Osteocyte (in vitro differentiated cells): Measurements from ENCODE around the gene IL7R. TPM values are rescaled to one million over a fixed set of nuclear protein-coding genes. Genes with fewer than 3 reads are reported as not detected.

Experiments used
- DNase-seq: peaks from one replicate; pipeline ENCODE4 v3.0.0; 2021; ENCODE audit warnings: mixed read lengths; ENCODE audit not compliant: unreplicated experiment; ENCODE audit errors: extremely low spot score
- H3K27ac Mint-ChIP-seq: one replicate; pipeline ENCODE4 v1.8.0; 2021; ENCODE audit warnings: mild to moderate bottlenecking, mixed read lengths; ENCODE audit not compliant: unreplicated experiment
- H3K27me3 Mint-ChIP-seq: one replicate; pipeline ENCODE4 v1.8.0; 2021; ENCODE audit warnings: mixed read lengths; ENCODE audit not compliant: unreplicated experiment
- H3K36me3 Mint-ChIP-seq: one replicate; pipeline ENCODE4 v1.8.0; 2021; ENCODE audit warnings: mixed read lengths; ENCODE audit not compliant: unreplicated experiment
- H3K4me1 Mint-ChIP-seq: one replicate; pipeline ENCODE4 v1.8.0; 2021; ENCODE audit warnings: mixed read lengths; ENCODE audit not compliant: unreplicated experiment
- H3K4me3 Mint-ChIP-seq: one replicate; pipeline ENCODE4 v1.8.0; 2021; ENCODE audit warnings: mild to moderate bottlenecking, moderate library complexity, mixed read lengths; ENCODE audit not compliant: unreplicated experiment
- H3K9me3 Mint-ChIP-seq: one replicate; pipeline ENCODE4 v1.8.0; 2021; ENCODE audit warnings: mixed read lengths; ENCODE audit not compliant: unreplicated experiment
- total RNA-seq: library from RNA; stranded (reverse); gene quantifications from 2 replicates; pipeline ENCODE4 v1.2.1, GENCODE V29; 2021
- TF ChIP-seq, protein P1 (sequence below): fragments of 200-600 bp; sonication (generic); IDR thresholded peaks from 2 replicates; pipeline ENCODE4 v1.5.0; 2021; ENCODE audit warnings: antibody characterized with exemption, mild to moderate bottlenecking, moderate library complexity

IL7R gene
- total RNA-seq, 1 donor from 2014 or later, result 0.43 TPM

DNA sequence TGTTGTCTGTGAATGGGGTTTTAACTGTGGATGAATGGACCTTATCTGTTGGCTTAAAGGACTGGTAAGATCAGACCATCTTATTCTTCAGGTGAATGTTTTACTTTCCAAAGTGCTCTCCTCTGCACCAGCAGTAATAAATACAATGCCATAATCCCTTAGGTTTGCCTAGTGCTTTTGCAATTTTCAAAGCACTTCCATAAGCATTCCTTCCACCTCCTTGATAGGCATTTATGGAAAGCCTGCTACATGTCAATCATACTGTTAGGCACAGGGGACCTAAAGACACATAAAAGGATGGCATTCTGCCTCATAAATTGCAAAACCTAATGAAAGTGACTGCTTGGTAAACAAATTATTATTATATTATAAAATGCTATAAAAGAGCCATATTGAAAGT is 21.4 kb downstream of the IL7R start:
- H3K36me3 Mint-ChIP-seq, result no peaks in the 10 kb centered on the region
- H3K4me3 Mint-ChIP-seq, result no peak overlapping the region
- H3K4me1 Mint-ChIP-seq, result peaks cover 15% of the 10 kb centered on the region
- H3K27ac Mint-ChIP-seq, result no peak overlapping the region
- no peak for DNase-seq
- H3K27me3 Mint-ChIP-seq, result no peaks in the 10 kb centered on the region
- TF ChIP-seq, protein P1, sequence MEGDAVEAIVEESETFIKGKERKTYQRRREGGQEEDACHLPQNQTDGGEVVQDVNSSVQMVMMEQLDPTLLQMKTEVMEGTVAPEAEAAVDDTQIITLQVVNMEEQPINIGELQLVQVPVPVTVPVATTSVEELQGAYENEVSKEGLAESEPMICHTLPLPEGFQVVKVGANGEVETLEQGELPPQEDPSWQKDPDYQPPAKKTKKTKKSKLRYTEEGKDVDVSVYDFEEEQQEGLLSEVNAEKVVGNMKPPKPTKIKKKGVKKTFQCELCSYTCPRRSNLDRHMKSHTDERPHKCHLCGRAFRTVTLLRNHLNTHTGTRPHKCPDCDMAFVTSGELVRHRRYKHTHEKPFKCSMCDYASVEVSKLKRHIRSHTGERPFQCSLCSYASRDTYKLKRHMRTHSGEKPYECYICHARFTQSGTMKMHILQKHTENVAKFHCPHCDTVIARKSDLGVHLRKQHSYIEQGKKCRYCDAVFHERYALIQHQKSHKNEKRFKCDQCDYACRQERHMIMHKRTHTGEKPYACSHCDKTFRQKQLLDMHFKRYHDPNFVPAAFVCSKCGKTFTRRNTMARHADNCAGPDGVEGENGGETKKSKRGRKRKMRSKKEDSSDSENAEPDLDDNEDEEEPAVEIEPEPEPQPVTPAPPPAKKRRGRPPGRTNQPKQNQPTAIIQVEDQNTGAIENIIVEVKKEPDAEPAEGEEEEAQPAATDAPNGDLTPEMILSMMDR, result no peak
- no peaks in the 10 kb centered on the region for H3K9me3 Mint-ChIP-seq

DNA sequence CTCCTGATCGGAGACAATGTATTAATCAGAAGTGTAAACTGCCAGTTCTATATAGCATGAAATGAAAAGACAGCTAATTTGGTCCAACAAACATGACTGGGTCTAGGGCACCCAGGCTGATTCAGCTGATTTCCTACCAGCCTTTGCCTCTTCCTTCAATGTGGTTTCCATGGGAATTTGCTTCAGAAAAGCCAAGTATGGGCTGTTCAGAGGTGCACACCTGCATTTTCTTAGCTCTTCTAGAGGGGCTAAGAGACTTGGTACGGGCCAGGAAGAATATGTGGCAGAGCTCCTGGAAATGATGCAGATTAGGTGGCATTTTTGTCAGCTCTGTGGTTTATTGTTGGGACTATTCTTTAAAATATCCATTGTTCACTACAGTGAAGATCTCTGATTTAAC is 22.4 kb downstream of the IL7R start:
- Mint-ChIP-seq H3K27ac (no peak overlapping the region), H3K4me3 (no peak overlapping the region), H3K9me3 (no peaks in the 10 kb centered on the region), H3K36me3 (no peaks in the 10 kb centered on the region), H3K27me3 (no peaks in the 10 kb centered on the region), H3K4me1 (peaks cover 25% of the 10 kb centered on the region)
- TF ChIP-seq, protein P1, result no peak
- no peak for DNase-seq

DNA sequence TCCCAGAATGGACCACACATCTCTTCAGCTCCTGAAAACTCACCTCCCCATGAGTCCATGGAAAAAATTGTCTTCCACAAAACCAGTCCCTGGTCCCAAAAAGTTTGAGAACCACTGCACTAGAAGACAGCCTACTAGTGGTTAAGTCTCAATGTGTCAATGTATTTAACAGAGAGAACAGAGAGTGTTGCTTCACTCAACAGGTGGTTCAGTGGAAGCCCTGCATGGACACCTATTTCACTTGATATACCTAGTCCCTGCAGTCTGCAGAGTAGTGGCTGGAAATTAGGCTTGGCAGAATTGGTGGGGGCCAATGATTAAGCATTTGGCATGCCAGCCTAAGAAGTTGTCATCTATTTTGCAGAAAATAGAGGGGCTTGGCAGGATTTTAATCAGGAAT is 23.0 kb downstream of the IL7R start:
- Mint-ChIP-seq H3K27ac (no peak overlapping the region), H3K9me3 (no peaks in the 10 kb centered on the region), H3K36me3 (no peaks in the 10 kb centered on the region), H3K4me3 (no peak overlapping the region), H3K4me1 (peaks cover 29% of the 10 kb centered on the region), H3K27me3 (no peaks in the 10 kb centered on the region)
- DNase-seq, result no peak
- TF ChIP-seq, protein P1, result no peak

DNA sequence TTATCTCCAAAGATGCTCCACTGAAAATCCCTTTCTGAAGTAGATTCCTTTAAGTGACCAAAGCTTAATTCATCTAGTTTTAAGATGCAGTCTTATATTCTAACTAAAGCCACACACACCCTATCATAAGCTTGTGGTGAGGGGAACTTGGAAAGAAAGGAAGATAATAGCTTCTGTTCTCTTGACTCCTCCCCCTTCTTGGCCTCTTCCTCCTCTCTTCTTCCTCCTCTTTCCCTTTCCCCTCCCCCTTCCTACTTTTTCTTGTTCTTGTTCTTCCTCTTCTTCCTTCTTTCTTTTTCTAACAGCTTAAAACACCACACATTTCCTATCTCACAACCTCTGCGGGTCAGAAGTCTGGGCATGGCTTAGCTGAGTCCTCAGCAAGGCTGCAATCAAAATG is 23.5 kb downstream of the IL7R start:
- TF ChIP-seq, protein P1, result no peak
- no peak overlapping the region for H3K4me3 Mint-ChIP-seq
- no peaks in the 10 kb centered on the region for H3K27me3 Mint-ChIP-seq
- peaks cover 29% of the 10 kb centered on the region for H3K4me1 Mint-ChIP-seq
- DNase-seq, result no peak
- H3K36me3 Mint-ChIP-seq, result no peaks in the 10 kb centered on the region
- no peaks in the 10 kb centered on the region for H3K9me3 Mint-ChIP-seq
- H3K27ac Mint-ChIP-seq, result no peak overlapping the region

DNA sequence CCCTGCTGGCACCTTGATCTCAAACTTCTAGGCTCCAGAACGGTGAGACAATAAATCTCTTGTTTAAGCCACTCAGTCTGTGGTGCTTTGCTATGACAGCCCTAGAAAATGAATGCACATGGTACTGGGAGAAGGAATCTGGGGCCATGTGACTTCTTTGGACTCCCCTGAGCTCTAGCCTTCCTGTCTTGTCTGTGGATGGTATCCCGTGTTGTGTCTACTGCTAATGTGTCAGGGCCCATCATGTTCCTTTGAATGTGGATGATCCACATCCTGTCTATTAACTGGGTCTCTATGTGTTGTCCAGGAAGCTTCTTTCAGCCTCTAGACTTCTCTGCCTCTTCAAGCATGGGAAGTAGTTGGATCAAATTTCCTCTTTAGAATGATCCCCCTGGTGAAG is 25.1 kb downstream of the IL7R start:
- Mint-ChIP-seq H3K9me3 (no peaks in the 10 kb centered on the region), H3K4me1 (peaks cover 26% of the 10 kb centered on the region), H3K36me3 (no peaks in the 10 kb centered on the region), H3K27me3 (no peaks in the 10 kb centered on the region), H3K27ac (no peak overlapping the region), H3K4me3 (no peak overlapping the region)
- no peak for DNase-seq
- TF ChIP-seq, protein P1, result no peak
